COLO829 (cell line): Measurements from ENCODE around the gene LPIN3.

ENCODE experiments used
- DNase-seq: peaks from one replicate; pipeline ENCODE4 v3.0.0; 2012; ENCODE audit warnings: low spot score

LPIN3 gene

DNA sequence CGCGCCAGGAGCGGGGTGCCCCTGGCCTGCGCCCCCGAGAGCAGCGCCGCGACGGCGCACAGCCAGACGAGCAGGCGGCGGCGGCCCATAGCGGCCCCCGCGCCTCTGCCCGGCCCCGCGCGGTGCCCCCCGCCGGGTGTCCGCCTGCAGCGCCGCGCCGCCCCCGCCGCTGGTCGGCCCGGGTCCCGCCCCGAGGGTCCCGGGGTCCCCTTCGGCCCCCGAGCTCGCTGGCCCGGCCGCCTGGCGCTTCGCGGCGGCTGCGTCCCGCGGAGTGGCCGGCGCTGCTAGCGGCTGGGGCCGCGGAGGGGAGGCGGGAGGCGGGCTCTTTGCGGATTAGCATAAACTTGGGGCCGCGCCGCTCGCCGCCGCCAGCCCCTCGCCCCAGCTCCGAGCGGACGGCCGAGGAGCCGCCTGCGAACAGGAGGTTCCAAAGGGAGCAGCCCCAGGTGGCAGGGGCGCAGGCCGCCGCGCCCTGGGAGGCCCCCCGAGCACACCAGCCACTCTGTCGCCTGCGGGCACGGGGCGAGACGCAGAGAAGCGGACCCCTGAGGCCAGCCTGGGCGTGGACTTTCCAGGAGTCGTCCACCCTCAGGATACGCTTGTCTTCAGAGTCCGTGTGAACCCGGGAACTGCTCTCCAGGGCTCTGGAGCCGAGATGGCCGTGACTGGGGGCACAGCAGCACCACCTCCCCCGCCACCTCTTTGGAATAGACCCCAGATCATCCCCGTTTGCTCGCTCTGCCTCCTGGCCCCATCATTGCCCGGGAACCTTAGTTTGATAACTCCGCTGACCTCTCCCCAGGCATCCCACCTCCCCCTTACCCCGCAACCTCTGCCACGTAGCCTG is 26.1 kb downstream of the LPIN3 start, which contains the start of gene EMILIN3:
TSS of gene EMILIN3 (minus strand) at position 273 of the 847 bp plus-strand sequence. CDS start at position 89, 184 bp downstream.
- DNase-seq = no peak

DNA sequence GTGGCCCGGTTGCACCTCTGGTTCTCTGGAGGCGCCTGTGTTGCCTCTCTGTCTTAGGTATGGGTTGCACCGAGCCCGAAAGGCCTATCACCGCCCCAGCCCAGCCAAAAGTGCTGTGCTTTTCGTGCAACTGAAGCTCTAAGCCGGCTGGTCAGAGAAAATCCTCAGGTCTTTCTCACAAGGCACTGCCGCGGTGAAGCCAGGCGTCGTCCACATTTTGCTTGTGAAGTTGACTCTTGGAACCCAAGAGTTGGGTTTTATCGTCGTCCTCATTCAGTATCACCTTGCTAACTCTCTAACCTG is 26.7 kb downstream of the LPIN3 start:
- no peak for DNase-seq

DNA sequence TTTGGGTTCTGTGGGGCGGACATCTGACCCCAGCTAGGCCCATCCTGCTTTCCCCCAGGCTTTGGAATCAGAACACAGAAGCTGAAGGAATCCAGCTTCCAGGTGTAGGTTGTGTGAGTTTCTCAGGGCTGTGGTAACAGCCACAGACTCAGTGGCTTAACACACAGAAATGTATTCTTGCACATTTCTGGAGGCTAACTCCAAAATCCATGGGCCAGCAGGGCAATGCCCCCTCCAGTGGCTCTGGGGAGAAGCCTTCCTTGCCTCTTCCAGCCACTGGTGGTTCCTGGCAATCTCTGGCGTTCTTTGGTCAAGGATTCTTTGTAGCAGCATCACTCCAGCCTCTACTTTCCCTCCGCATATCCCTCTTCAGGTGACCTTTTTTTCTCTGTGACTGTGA is 27.3 kb downstream of the LPIN3 start:
- DNase-seq = no peak

DNA sequence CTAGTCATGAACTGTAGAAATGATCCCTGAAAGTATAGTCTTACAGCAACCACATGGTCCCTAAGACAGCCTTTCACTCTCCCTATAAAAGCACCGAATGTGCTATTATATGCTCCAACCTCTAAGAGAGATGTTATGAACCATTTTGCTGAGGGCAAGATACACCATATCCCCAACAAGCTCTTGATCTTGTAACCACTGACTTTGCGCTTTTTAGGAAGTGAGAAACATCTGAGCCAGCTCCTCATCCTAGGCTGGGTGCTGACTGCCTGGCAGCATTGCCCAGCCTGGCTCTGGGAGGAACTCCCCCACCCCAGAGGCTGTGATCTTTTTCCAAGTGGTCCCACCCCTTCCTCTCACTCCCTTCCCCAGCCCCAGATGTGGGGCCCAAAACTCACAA is 29.1 kb downstream of the LPIN3 start:
- no peak for DNase-seq

DNA sequence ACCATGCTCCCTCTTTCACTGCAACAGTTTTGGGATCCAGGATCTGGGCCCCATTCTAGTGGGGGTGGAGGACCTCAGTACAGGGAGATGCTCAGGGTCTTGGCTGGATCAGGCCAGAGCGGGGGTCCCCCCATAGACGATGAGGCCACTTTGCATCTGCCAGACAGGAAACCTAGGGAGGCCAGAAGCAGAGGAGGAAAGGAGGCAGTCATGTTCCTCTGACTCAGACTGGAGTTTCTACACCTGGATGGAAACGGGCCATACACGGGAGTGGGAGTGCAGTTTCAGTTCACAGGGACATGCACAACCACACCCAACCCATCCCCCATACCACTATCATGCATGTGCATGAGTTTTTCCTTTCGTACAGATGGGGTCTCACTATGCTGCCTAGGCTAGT is 29.6 kb downstream of the LPIN3 start:
- DNase-seq = no peak

DNA sequence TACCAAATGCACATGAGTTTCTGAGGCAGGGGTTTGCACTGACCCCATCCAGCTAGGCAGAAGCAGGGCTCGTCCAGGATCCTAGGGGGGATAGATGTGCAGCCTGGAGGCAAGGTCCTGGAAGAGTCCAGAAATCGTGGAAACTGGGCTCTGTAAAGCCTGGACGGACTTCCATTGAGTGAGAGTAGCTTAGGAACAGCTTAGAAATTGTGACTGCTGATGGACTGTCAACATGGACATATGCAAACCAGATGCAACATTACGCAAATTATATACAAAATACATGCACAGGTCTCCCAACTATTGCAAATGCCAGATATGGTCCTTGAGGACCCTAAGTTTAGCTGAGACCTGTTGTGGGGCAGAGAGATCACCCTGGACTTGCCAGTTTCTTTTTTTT is 30.8 kb downstream of the LPIN3 start:
- DNase-seq = no peak

DNA sequence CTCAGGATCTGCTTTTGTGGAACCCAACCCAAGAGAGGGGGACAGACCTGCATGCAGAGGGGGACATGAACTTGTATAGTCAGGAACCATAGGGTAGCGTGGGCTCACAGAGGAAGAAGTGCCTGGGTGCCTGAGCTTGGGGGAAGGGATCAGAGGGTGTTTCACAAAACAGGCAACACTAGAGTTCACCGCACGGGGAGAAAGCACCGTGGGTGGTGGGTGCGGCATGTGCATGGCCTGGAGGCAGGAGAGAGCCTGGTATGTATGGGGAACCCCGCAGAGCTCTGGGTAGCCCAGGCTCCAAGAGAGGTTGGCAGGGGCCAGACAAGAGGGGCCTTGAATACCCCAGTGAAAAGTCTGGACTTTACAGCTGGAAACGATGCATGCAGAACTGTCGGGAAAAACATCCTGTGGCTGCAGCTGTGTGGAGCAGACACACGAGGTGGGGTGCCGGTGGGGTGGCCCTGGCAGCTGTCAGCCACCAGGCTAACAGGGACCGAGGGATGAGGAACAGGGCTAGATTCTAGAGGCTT is 32.7 kb downstream of the LPIN3 start:
- no peak for DNase-seq

DNA sequence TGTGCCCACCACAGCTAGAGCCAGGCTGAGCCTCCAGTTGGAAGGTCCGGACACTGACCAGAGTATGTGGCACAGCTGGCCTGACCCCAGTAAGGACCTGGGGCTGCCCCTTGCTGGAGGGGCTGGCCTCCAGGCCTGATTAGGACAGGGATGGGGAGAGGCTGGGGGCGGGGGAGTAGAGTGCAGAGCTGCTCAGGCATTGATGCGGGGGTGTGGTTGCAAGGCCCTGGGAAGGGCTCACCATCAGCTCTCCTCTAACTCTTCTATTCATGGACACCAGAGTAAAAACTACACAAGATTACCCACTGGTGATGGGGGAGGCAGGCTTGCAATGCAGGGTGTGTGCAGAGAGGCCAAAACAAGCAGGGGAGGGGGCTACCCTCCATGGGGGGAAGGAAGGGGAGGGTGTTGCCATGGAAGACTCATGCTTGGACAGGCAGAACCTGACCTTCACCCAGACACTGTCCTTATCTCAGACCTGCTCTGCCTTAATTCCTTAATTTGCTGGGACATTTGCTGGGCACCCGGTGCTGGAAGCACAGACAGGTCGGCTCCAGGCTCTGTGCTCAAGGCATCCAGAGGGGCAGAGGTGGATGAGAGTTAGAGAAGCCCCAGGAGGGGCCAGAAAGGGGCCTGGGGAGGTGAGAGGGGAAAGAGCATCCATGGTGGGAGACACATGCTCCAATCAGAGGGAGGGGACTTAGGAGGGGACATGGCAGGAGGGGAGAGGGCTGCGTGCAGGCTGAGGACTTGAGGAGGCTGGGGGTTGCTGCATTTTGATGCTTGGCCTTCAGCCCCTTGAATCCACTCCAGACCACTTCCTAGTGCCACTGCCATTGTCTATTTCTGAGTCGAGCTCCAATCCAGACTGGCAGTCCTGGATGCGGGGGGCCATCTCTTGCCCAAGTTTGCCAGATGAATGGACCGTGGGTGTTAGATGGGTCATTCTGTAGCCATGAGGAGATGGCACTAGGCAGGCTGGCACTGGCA is 33.6 kb downstream of the LPIN3 start:
- no peak for DNase-seq

DNA sequence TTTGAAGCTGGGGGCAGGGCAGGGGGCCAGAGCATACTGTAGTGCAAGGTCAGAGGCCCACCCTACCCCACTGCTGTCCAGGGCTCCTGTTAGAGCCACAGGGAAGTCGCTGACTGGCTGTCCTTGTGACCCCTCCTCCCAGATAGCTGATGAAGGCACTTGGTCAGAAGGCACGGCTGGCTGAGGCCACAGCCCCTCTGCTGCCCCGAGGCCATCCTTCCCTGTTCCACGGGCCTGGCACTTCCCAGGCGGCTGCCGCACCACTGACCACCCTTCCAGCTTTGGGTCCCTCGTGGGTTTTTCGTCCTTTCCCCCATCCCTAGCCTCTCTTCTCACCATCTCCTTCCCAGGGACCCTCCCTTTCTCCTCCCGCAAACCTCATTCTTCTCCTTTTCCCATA is 35.2 kb downstream of the LPIN3 start:
- DNase-seq = no peak

DNA sequence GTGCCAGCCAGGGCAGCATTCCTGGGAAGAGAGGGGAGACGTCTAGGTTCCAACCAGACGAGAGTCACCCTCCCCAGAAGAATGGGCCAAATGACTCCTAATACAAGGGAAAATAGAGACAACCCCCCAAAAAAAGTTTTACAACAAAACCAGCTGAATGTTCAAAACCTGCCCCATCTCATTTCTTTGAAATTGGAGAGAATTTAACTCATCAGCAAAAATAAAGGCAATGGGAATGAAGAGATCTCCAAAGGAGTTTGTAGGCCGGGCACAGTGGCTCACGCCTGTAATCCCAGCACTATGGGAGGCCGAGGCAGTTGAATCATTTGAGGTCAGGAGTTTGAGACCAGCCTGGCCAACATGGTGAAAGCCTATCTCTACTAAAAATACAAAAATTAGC is 35.7 kb downstream of the LPIN3 start:
- no peak for DNase-seq

DNA sequence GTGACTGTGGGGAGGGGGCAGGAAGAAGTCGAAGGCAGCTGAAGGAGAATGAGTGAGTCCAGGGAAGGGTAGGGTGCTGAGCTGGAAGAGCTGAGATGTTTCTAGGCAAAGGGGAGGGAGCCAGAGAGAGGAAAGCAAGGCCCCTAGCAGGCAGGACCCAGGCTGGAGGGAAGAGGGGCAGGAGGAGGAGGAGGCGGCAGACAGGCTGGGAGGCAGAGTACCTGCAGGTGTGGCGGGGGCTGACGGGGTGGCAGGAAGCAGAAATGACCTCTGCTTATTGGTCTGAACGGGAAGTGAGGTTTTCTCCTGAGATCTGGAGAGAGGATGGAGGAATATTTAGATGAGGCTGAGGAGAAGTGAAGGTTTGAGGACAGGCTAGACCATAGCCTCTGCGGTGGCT is 36.7 kb downstream of the LPIN3 start:
- no peak for DNase-seq

DNA sequence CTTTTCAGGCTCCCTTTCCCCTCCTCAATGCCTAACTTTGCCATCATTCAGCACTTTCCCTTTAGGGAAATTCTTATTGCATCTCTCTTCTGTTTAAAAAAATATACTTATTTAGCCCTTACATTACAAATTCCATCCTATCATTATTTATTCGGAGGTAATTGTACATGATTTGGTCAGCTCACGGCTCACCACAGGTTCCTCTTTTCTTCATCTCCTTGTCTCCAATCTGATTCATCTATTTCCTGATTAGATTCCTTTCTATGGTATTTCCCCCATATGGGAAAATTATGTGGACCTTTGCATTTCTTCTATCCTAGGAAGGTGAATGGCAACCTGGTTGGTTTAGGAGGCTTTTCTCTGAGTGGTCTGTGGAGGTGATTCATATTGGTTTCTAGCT is 38.9 kb downstream of the LPIN3 start:
- DNase-seq = no peak

DNA sequence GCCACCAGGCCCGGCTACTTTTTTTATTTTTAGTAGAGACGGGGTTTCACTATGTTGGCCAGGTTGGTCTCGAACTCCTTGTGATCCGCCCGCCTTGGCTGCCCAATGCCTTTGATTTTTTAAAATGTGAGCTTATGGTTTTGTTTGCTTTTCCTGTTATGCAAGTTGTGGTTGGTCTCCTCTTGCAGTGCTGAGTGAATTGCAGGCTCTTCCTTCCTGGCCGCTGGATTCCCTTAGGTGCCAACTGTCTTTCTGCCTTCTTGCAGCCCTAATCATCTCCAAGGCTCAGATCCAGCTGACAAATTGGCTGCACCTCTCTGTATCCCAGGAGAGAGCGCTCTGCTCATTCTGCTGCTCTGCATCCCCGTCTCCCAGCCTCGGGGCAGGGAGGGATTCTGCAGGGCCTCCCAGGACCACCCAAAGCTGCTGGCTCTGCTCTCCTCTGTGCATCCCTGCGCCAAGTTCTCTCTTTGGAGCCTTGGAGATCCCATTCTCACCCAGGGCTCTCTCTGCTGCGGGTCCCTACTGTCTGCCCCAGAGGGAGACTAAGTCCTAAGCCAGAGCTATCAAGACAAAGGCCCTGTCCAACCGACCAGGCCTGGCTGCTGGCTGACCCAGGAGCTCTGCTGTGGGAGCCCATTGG is 40.1 kb downstream of the LPIN3 start:
- no peak for DNase-seq

DNA sequence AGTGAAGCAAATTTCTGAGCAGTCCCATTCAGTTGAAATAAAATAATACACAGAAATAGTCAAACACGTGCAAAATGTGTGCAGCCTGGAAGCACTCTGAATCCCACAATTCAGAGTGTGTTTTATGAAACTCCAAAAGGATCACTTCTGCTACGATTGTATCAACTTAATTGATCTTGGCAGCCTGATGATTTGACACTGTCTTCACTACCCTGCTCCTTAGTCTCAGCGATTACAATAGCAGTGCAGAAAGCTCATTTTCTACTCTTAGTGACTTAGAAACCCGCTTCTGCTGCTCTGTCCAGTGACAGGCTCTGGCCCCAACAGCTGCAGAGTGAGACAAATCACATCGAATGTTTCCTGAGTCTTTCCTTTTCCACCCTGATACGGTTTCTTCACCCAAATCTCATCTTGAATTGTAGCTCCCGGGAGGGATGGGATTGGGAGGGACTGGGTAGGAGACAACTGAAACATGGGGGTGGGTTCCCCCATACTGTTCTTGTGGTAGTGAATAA is 42.2 kb downstream of the LPIN3 start:
- DNase-seq = no peak

DNA sequence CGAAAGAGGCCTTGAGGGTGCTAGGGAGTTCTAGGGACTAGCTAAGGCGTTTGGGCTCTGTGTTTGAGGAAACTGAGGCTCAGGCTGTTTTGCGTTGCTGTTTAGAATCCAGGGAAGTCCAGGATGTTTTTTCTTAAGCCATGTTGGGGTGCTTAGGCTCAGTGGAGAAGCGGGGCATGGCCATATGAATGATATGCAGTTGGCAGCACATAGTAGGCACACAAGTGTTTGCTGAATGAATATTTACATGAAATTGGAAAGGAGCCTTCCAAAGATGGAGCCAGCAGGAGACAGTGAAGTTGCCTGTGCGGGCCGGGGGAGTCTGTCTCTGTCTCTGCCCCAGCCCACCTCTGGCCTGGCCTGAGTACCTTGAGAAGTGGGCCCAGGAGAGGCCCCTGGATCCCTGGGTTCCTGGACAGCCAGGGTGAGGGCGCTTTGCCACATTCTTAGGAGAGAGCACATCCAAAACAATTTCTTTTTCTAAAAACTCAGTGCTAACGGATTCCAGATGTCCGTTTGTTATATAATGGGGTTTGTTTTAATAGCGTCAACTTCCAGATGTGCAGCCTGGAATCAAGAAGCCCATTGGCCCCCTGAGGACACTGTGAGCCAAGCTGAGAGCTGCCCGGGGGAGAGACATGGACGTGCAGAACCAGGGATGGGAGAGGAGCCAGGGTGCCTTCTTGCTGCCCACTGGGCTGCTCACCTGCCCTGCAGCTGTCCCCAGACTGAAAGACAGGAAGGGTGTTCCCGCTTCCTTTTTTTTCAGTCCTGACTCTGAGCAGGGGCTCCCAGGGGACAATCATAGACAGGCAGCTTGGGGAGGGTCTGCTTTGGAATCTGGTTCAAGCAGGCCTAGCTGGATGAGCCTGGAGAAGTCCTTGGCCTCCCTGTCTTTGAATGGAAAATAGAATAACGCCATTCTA is 46.1 kb downstream of the LPIN3 start:
- no peak for DNase-seq

DNA sequence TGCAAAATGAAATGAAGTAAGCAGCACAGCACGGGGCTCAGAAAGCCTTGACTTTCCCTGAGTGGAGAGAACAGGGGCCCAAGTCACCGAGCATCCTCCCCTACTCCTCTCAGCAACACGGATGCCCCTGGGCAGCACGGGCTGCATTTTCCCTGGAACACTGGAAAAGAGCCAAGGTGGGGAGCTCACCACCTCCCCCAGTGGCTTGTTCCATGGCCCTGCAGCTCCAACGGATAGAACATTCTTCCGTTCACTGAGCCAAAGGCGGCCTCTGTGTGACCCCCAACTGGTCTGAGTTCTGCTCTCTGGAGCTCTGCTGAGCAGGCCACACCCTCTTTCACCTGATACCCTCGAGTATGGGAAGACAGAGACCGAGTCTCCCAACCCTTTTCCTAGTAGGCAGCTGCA is 46.8 kb downstream of the LPIN3 start:
- no peak for DNase-seq

DNA sequence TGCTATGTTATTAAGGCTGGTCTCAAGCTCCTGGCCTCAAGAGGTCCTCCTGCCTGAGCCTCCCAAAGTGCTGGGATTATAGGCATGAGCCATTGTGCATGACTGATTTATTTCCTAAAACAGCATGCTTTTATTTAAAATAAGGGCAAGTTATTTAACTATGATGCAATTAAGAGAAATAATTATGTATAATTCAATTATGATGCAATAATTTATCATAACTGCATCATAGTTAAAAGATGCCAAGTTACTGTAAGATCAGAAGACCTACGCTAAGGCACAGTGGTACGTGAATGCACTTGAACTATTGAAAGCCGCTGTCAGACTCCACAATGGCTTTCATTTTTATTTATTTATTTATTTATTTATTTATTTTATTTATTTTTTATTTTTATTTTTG is 50.3 kb downstream of the LPIN3 start:
- DNase-seq = no peak

DNA sequence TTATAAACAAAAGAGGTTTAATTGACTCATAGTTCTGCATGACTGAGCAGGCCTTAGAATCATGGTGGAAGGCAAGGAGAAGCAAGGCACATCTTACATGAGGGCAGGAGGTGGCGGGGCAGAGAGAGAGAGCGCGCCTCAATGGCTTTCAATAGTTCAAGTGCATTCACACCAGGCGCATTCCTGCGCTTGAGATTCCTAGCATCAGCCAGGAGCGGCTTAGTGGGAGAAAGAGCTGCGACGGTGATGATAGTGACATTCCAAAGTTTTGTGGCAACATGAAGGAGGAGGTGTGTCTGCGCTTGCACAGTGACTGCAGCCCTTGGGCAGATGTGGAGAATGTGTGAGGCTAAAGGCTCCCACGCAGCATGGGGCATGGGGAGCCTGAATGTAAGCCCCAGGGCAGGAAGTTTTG is 51.0 kb downstream of the LPIN3 start:
- no peak for DNase-seq

DNA sequence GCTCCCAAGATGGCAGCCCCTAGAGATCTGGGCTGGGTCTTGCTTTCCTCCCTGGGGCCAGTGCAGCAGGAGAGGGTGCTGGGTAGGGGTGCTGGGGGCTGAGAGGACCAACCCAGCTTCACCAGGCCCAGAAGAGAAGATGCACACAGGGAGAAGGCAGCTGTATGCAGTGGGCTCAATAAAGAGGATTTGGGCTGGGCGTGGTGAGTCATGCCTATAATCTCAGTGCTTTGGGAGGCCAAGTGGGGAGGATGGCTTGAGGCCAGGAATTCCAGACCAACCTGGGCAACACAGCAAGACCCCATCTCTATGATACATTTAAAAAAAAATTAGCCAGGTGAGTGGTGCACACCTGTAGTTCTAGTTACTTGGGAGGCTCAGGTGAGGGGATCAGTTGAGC is 51.7 kb downstream of the LPIN3 start:
- DNase-seq = no peak

DNA sequence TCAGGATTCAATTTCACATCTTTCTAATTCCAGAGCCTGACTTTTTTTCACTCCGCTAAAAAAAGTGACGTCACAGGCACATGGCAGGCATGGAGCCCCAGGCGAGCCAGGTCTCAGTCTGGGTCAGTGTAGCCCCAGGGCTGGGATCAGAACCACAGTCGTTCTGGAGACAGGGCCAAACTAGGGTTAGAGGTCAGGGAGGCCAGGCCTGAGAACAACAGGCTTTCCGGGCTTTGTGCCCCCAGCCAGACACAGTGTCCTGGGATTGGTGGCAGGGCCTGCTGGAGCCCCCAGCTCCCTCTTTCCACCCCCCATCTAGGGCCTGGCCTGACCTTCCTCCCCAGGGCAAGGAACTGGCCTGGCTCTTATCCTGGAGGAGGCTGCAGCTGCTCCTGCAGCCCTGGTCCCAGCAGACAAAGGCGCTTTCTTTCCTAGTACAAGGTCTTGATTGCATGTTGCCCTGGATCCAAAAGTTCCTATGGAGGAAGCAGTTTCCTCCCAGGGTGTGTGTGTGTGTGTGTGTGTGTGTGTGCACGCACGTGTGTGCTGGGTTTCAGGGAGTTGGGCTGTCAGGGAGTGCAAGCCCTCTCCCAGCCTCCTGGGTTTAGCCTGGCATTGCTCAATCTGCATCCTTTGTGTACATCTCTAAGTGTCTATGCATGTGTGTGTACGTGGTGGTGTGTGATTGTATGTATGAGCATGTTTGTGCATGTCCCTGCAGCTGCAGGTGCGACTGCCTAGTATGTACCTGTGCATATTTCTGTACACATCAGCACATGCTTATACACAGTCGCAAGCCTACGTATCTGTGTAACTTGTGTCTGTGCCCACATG is 52.5 kb downstream of the LPIN3 start:
- peak; percentile 80 for DNase-seq
